ENCODE data around the gene ZNF444.

The ZNF444 gene

DNA sequence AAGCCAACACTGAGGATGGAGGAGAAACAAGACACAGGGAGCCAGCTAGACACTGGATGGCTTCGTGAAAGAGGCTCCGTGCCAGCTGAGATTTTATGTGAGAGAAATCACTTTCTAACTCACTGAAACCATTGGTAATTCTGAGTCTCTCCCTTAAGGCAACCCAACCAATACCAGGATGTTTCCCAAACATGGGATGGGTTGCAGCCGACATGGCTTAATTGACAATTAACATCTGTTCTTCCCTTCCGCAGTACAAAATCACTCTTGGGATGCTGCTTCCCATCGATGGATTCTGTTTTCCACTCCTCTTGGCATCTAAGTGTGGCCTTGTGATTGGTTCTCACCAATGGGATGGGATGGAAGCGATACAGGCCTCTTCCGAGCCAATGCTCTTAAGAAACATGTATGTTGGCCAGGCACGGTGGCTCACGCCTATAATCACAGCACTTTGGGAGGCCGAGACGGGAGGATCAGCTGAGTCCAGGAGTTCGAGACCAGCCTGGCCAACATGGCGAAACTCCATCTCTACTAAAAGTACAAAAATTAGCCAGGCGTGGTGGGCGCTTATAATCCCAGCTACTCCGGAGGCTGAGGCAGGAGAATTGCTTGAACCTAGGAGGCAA is 17.7 kb upstream of the ZNF444 start:
- no peak for DNase-seq (ENCODE audit: low read depth in 2 of 2)

DNA sequence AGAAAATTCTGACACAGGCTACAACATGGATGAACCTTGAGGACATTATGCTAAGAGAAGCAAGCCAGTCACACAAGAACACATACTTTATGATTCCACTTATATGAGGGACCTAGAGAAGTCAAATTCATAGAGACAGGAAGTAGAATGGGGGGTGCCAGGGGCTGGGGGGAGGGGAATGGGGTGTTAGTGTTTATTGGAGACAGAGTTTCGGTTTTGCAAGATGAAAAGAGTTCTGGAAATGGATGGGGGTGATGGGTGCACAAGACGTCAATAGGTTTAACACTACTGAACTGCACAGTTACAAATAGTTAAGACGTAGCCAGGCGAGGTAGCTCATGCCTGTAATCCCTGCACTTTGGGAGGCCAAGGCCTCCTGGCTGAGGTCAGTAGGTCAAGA is 16.5 kb upstream of the ZNF444 start:
- DNase-seq (ENCODE audit: low read depth in 2 of 2), result no peak

DNA sequence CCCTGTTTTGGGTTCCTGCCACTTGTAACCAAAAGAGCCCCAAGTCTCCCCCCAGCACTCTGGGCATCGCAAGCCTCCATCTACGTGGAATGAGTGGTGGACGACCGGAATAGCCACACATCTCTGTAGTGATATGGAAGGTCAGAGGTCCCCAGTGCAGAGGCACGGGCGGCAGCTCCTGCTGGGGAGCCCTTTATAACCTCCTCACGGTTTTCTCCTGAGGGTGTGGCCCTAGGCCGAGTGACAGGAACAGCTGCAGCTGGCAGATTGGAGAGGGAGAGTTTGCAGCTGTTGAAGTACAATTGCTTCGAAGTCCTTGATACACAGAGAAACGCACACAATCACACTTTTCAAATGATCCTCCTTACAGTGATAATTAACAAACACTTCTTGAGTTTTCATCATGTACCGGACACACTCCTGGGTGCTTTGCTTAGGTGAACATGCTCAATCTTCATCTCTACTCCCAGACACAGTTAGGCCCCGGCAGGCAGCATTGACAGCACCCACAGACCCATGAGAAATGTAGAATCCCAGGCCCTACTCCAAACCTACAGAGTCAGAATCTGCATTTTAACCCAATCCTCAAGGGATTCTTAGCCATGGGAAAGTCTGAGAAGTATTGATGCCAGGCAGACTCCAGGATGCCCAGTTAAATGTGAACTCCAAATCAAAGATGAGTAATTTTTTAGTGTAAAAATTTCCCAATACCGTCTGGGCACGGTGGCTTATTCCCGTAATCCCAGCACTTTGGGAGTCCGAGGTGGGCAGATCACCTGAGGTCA is 15.1 kb upstream of the ZNF444 start:
- no peak for DNase-seq (ENCODE audit: low read depth in 2 of 2)

DNA sequence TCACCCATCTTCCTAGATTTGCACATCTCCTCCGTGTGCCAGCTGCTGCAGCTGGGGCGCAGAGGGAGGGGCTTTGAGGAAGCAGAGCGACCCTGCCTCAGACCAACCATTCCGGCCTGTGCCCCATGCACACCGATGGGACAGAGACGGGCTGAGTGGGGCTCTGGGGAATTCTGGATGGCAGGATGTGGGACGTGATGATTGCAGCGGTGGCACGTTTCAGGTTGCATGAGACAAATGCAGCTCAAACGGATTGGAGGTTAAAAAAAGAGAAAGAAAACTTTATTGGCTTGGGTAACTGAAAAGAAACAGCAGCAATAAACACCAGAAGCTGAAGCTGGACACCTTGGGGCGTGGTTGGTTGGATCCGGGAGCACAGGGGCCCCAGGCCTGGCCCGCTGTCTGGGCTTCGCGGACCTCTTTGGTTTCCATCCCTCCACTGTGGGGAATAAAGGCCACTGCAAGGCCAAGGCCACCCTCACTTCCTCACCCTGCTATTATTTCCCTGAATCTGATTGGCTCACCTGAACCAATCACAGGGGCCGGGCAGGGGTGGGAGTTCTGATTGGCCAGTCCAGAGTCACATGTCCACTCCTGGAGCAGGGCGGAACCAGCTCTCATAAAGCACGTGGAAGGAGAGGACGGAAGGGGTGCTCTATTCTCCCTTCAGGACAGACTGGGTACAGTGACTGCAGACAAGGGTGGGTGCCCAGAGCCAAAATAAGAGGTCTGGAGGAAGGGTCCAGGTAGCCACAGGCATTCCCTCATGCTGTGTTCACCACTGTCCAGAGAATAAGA is 13.9 kb upstream of the ZNF444 start:
- DNase-seq (ENCODE audit: low read depth in 2 of 2), result no peak

DNA sequence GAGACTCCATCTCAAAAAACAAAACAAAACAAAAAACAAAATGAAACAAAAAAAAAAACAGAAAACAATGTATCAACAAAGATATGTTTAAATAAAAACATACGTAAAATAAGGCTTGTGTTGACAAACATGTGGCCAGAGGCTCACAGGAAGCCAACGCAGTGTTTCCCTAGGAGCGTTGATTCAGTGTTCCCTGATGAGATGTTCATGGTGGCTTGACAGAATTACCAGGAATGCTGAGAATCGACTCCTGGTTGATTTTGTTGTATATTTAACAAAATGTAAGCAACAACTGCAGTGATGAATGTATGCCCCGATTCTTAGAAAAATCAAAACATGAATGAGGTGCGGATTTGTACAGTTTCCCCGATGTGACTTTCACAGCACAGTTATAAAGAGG is 11.1 kb upstream of the ZNF444 start:
- no peak for DNase-seq (ENCODE audit: low read depth in 2 of 2)

DNA sequence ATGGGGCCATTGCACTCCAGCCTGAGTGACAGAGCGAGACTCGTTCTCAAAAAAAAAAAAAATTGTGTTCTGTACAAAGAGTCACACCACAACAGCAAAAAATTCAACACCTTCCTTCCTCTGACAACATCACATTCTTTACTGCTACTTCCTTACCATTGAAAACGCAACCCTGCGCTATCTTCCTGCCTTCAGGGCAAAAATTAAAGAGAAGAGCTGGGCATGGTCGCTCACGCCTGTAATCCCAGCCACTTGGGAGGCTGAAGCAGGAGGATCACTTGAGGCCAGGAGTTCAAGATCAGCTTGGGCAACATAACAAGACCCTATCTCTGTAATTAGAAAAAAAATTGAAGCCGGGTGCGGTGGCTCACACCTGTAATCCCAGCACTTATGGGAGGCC is 9.4 kb upstream of the ZNF444 start:
- no peak for DNase-seq (ENCODE audit: low read depth in 2 of 2)

DNA sequence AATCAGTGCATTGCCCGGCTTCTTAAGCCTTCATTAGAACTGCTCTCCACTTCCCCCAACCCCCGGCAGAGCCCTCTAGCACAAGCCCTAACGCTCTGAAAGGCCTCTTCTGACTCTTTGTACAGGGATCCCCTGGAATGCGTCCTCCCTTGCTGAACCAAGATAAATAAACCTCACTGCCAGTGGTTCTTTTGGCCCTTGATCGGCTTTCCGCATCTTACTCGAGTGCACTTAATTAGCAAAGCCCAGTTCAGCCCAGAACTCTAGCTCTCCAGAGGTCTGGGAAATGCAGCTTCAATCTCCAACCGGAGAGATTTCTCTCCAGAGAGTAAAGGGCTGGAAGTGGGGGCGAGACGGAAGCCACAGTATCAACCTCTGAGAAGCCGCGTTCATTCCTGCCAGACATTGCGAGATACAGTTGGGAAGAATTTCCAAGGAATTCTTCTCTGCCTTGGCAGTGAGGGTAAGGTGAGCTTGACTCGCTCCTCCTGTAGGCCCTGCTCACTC is 8.7 kb upstream of the ZNF444 start:
- DNase-seq (ENCODE audit: low read depth in 2 of 2), result no peak

DNA sequence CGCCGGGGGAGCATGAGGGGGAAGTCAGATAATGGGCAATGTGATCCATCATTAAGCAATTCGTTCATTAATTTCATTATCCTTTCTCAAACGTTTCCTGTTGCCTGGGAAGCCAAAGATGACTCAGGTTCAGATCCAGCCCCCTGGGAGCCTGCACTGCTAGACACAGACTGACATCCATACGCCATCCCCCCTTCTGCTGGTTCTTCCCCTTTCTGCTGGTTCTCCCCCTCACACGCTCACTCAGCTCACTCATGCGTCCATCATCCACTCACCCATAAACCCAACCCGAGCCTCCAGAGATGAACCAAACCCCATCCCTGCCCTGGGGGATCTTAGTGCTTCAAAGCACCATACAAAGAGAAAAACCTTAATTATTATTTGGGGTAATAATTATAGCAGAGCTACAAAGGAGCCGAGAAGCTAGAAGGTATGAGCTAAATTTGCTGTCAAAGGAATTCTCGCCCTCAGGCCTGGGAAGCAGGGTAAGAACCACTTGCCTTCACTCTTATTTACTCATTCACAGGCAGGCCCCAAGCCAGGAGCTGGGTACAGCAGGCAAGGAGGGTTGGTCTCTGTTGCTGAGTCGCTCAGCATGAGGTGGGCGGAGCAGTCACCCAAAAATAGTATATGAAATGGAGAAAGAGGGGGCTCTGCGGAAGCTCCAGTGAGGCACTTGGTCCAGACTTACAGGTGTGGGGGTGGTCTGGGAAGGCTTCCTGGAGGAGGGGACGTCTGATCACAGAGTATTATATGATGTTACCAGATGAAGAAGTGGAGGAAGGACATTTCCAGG is 7.0 kb upstream of the ZNF444 start:
- DNase-seq (ENCODE audit: low read depth in 2 of 2), result no peak

DNA sequence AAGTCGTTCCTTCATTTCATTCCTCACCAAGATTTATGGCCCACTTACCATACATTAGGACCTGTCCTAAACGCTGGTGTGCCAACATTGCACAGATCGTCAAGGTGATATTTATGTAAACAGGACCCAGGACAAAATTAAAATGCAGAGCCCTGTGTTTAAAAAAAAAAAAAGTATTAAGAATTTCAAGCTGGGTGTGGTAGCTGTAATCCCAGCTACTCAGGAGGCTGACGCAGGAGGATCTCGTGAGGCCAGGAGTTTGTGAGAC is 6.5 kb upstream of the ZNF444 start:
- no peak for DNase-seq (ENCODE audit: low read depth in 2 of 2)

DNA sequence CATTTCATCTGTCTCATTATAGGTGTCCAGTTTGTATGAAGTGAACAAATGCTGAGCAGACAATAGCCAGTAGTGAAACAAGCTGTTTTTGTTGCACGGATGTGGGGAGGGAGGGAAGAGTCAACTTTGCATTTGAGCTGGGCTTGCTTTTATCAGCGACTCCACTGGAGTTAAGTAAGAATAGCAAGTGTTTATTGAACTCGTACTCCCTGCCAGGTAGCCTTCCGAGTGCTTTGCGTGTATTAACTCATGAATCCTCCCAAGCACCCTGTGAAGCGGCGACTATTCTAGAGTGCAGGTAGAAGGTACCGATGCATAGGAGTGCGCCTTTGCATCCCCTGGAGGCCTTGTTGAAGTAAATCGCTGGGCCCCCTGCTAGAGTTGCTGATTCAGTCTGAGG is 4.7 kb upstream of the ZNF444 start:
- no peak for DNase-seq (ENCODE audit: low read depth in 2 of 2)

DNA sequence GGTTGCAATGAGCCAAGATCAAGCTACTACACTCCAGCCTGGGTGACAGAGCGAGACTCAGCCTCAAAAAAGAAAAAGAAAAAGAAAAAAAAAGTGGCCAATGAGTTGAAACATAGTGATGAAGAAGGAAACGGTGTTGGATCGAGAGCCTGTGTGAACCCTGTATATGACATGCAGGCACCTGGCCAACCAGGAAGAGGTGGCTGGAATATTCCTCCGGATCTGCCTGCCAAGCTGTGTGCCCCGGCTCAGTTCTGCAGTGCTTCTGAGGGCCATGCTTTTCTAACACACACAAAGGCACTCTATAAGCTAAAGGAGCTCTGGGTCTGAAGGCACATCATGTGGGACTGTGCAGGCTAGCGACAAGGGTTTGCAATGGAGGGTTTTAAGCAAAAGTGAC is 3.7 kb upstream of the ZNF444 start:
- no peak for DNase-seq (ENCODE audit: low read depth in 2 of 2)

DNA sequence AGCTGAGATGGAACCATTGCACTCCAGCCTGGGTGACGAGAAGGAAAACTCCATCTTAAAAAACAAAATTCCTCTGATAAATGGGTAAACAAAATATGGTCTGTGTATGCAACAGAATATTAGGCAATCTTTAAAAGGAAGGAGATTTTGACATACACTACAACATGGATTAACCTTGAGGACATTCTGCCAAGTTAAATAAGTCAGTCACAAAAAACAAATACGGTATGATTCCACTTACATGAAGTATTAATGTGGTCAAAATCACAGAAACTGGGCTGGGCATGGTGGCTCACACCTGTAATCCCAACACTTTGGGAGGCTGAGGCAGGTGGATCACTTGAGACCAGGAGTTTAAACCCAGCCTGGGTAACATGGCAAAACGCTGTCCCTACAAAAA is 3.0 kb upstream of the ZNF444 start:
- no peak for DNase-seq (ENCODE audit: low read depth in 2 of 2)

DNA sequence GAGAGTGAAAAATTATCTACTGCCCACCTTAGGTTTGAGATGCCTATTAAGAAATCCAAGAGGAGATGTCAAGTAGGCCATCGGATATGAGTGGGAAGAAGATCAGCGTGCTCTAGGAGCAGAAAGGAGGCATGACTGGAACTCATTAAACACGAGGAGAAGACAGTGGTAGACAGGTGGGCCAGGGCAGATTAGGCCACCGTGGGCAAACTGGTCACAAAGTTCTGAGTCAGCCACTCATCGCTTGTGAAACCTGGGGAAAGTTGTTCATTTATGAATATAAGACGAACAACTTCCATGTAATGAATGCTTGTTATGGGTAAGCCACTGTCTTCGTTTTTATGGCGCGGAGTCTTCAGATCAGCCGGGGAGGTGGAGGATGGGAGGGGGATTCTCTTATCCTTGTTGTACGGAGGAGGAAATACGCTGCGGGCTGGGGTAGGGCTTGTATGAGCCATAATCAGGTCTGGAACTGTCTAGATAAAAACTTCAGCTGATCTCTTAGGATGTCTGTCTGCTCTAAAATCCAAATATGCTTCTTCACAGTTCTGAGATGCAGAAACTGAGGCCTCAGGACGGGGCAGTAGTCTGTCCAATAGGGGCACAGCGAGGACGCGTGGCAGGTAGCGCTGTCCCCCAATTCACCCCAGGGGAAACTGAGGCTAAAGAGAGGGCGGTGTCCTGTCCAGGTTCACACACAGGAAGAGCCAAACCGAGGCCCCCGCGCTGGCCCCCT is 1.1 kb upstream of the ZNF444 start:
- DNase-seq (ENCODE audit: low read depth in 2 of 2), result no peak

DNA sequence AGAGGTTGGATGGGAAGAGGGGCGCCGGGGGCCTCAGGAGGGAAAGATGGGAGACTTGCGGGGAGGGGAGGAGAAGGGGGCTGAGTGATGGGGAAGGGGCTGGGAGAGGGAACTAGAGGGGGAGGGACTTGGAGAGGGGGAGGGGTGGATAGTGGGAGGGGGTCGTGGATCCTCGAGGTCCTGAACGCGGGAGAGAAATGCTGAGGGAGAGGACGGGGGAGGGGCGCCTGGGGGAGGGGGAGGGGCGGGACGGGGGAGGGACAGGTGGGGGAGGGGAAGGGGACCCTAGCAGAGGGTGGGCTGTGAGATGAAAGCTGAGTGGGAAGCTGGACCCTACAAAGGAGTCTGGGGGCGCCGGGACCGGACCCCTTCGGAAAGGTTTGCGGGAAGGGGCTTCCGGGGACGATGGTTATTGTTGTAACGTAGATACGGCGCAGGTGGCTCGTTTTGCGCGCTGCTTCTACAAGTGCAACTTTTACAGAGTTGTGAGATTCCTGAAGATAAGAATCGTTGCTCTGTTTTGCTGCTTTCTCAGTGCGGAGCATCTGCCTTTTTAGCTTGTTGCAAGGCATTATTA is 418 bp downstream of the ZNF444 start:
- no peak for DNase-seq (ENCODE audit: low read depth in 2 of 2)

DNA sequence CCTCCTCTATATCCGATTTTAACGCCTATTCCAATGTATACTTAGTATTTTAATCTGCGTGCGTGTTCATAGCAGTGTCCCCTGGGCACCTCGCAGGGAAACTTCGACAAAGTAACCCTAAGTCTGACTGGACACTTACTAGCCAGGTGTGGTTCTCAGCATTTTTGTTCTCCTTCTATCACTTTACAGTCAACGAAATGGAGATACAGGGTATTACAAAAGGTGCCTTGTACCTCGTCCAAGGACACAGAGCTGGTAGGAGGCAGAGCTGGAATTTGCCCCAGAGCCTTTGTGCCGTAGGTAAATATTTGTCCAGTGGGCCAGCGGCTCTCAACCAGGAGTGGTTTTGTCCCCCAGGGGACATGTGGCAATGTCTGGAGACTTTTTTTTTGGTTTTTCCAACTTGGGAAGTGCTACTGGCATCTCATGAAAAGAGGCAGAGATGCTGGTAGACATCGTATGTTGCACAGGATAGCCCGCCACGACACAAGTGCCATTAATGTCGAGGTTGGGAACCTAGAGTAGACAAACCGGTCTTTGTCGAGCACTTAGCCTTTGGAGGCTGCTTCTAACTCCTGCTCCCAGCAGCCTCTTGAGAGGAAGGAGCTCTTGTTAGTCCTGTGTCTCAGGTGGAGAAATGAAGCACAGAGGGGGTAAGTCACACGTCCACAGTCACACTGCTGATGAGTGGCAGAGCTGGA is 1.1 kb downstream of the ZNF444 start:
- no peak for DNase-seq (ENCODE audit: low read depth in 2 of 2)

DNA sequence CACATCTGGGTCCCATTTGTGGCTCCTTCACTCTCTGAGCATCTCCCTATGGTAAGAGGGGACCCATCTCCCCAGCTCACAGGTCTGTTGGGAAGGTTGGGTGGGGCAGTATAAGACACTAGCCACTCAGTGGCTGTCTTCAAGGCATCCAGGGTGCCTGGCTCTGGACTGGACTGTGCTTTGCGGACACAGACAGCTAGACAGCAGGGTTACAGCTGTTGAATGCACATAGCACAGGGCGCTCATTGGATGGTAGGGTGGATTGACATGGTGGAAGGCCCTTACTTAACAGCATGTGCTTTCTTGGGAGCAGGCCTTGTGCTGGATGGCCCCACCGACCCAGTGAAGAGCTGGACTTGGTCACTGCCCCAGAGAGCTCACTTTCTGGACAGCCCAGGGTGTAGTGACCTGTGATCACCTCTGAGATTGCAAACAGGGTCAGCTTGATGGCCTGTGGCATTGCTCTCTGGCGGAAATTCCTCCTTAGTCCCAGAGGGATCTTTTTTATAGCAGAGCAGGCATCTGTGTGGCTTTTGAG is 1.9 kb downstream of the ZNF444 start:
- DNase-seq (ENCODE audit: low read depth in 2 of 2), result no peak

DNA sequence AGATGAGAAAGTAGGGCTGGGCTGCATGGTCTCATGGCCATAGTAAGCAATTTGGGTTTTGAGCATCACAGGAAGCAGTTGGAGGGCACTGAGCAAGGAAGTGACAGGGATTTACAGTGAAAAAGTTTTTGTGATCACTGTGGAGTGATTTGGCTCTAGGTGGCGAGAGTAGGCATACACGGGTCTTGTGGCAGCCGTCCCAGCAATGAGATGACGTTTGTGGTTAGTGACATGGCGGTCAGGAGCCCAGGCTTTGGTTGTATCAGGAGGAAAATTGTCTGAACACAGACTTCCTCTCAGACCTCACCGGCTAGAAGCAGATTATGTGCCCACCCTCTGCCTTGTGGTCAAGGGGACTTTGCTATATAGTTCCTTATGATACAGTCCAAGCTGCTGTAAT is 3.3 kb downstream of the ZNF444 start:
- DNase-seq (ENCODE audit: low read depth in 2 of 2), result no peak

DNA sequence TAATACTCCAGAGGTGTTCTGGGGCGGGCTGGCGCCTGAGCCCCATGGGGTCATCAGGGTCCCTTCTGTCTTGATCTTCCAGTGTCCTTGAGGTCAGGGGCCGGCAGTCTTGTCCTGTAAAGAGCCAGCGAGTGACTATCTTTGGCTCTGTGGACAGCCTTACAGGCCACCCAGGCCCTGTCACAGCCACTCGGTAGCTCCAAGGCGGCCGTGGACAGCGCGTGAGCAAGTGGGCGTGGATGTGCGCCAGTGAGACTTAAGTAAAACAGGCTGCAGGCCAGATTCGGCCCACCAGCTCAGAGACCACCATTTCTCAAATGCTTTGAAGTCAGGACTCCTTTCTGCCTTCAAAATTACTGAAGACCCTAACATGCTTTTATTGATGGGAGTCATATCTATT is 3.7 kb downstream of the ZNF444 start:
- no peak for DNase-seq (ENCODE audit: low read depth in 2 of 2)

DNA sequence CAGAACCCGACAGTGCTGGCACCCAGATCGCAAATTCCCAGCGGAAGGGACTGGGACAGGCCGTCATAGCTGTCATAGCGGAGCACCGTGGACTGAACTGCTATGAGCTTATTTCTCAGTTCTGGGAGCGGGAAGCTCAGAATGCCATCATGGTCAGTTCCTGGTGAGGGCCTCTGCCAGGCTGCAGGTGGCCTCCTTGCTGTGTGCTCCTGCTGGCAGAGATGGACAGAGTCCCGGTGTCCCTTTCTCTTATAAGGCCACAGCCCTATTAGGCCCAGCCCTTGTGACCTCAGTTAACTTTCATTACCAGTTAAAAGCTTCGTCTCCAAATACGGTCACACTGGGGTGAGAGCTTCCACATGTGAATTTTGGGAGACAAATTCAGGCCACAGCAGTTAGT is 4.6 kb downstream of the ZNF444 start:
- no peak for DNase-seq (ENCODE audit: low read depth in 2 of 2)

DNA sequence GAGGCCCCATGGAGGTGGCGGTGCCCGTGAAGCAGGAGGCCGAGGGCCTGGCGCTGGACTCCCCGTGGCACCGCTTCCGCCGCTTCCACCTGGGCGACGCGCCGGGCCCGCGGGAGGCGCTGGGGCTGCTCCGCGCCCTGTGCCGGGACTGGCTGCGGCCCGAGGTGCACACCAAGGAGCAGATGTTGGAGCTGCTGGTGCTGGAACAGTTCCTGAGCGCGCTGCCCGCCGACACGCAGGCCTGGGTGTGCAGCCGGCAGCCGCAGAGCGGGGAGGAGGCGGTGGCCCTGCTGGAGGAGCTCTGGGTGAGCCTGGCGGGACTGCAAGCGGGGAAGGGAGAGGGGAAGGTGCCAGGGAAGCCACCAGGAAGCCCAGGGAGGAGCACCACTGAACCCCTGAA is 5.8 kb downstream of the ZNF444 start:
- DNase-seq (ENCODE audit: low read depth in 2 of 2), result no peak
